GM23338 (cell line): ENCODE measurements around the gene ARL15. TPM values are rescaled to one million over a fixed set of nuclear protein-coding genes. Genes with fewer than 3 reads are reported as not detected.
A peak's percentile ranks its signal among the peaks of the same experiment; 100 is the strongest.

ENCODE experiments used
- ATAC-seq: fragments of 200-7000 bp; cut with Tn5 transposase; 3 replicates; pipeline ENCODE4 v1.9.1; 2020
- DNase-seq: peaks from one replicate; pipeline ENCODE4 v3.0.0-alpha.2; 2015; ENCODE audit warnings: low spot score
- H2AFZ ChIP-seq: fragments of 200-600 bp; sonication (generic); 2 replicates; pipeline ENCODE4 v1.8.0; 2016; ENCODE audit warnings: antibody characterized with exemption, mild to moderate bottlenecking, moderate library complexity
- H3F3A ChIP-seq: fragments of 200-600 bp; sonication (generic); replicated peaks from 2 replicates; pipeline ENCODE4 v1.8.0; 2017; ENCODE audit warnings: antibody characterized with exemption, mixed run types, low read depth
- H3K27ac ChIP-seq: fragments of 200-600 bp; sonication (generic); 2 replicates; pipeline ENCODE4 v1.6.1; 2016; ENCODE audit warnings: low read depth
- H3K27me3 ChIP-seq: fragments of 200-600 bp; sonication (generic); 2 replicates; pipeline ENCODE4 v1.8.0; 2016; ENCODE audit warnings: mild to moderate bottlenecking, mixed run types, moderate library complexity; ENCODE audit not compliant: insufficient read depth
- H3K36me3 ChIP-seq: fragments of 200-600 bp; sonication (generic); 2 replicates; pipeline ENCODE4 v1.8.0; 2016; ENCODE audit warnings: mild to moderate bottlenecking; ENCODE audit not compliant: insufficient read depth
- H3K4me1 ChIP-seq: fragments of 200-600 bp; sonication (generic); 2 replicates; pipeline ENCODE4 v1.8.0; 2016; ENCODE audit warnings: mild to moderate bottlenecking, moderate library complexity; ENCODE audit not compliant: insufficient read depth
- H3K4me2 ChIP-seq: fragments of 200-600 bp; sonication (generic); 2 replicates; pipeline ENCODE4 v1.7.1; 2017; ENCODE audit warnings: mixed run types
- H3K4me3 ChIP-seq: fragments of 200-600 bp; sonication (generic); 2 replicates; pipeline ENCODE4 v1.6.1; 2016; ENCODE audit warnings: mixed run types
- H3K79me2 ChIP-seq: fragments of 200-600 bp; sonication (generic); replicated peaks from 2 replicates; pipeline ENCODE4 v1.8.0; 2017; ENCODE audit warnings: mild to moderate bottlenecking; ENCODE audit not compliant: insufficient read depth
- H3K9me2 ChIP-seq: fragments of 200-600 bp; sonication (generic); 2 replicates; pipeline ENCODE4 v1.8.0; 2017; ENCODE audit not compliant: insufficient read depth
- H4K20me1 ChIP-seq: fragments of 200-600 bp; sonication (generic); replicated peaks from 2 replicates; pipeline ENCODE4 v1.8.0; 2017; ENCODE audit warnings: mild to moderate bottlenecking; ENCODE audit not compliant: insufficient read depth
- H3K27ac Mint-ChIP-seq: 2 replicates; pipeline ENCODE4 v1.8.0; 2020; ENCODE audit warnings: inconsistent platforms, mild to moderate bottlenecking, moderate library complexity, mixed read lengths
- H3K27me3 Mint-ChIP-seq: 3 replicates; pipeline ENCODE4 v1.8.0; 2022; ENCODE audit warnings: low read depth, mild to moderate bottlenecking, moderate library complexity, mixed read lengths, inconsistent platforms; ENCODE audit not compliant: insufficient read depth, poor library complexity
- H3K36me3 Mint-ChIP-seq: 3 replicates; pipeline ENCODE4 v1.8.0; 2021; ENCODE audit warnings: low read depth, mild to moderate bottlenecking, inconsistent platforms, moderate library complexity, mixed read lengths
- H3K4me1 Mint-ChIP-seq: 3 replicates; pipeline ENCODE4 v1.8.0; 2020; ENCODE audit warnings: mild to moderate bottlenecking, inconsistent platforms, mixed read lengths
- H3K4me3 Mint-ChIP-seq: 3 replicates; pipeline ENCODE4 v1.8.0; 2021; ENCODE audit warnings: moderate library complexity, mild to moderate bottlenecking, inconsistent platforms, mixed read lengths
- H3K9me3 Mint-ChIP-seq: 3 replicates; pipeline ENCODE4 v1.8.0; 2020; ENCODE audit warnings: moderate library complexity, mild to moderate bottlenecking, inconsistent platforms, mixed read lengths
- CREB1 ChIP-seq: fragments of 250-450 bp; sonication (Bioruptor Pico); IDR thresholded peaks from 2 replicates; pipeline ENCODE4 v1.5.0; 2020; ENCODE audit warnings: low read depth, mild to moderate bottlenecking, moderate library complexity
- EZH2 ChIP-seq: fragments of 200-600 bp; sonication (generic); IDR thresholded peaks from one replicate; pipeline ENCODE4 v1.8.0; 2017; ENCODE audit warnings: antibody characterized with exemption, mild to moderate bottlenecking, low read depth; ENCODE audit not compliant: unreplicated experiment
- EZH2phosphoT487 ChIP-seq: fragments of 200-600 bp; sonication (generic); IDR thresholded peaks from one replicate; pipeline ENCODE4 v1.8.1; 2018; ENCODE audit warnings: antibody characterized with exemption; ENCODE audit not compliant: unreplicated experiment
- JUNB ChIP-seq: IDR thresholded peaks from one replicate; pipeline ENCODE4 v1.6.1; 2016; ENCODE audit warnings: antibody characterized with exemption; ENCODE audit not compliant: unreplicated experiment
- STAT1 ChIP-seq: IDR thresholded peaks from one replicate; pipeline ENCODE4 v1.6.1; 2016; ENCODE audit warnings: antibody characterized with exemption; ENCODE audit not compliant: unreplicated experiment
- ZNF114 ChIP-seq: fragments of 250-450 bp; sonication (Bioruptor Pico); IDR thresholded peaks from 2 replicates; pipeline ENCODE4 v1.5.0; 2020; ENCODE audit warnings: mild to moderate bottlenecking, moderate library complexity
- ZNF331 ChIP-seq: fragments of 250-450 bp; sonication (Bioruptor Pico); IDR thresholded peaks from 2 replicates; pipeline ENCODE4 v1.5.0; 2020; ENCODE audit warnings: low read depth, mild to moderate bottlenecking, moderate library complexity
- polyA plus RNA-seq: library from polyadenylated mRNA; unstranded; fragments of >200 nt; fragmentation: Nextera tagmentation; extraction: Ambion mirVana; gene quantifications from 2 replicates; pipeline ENCODE4 v1.2.1, GENCODE V29; 2016
- total RNA-seq: library from RNA; depleted of rRNA; stranded (reverse); fragments of >200 nt; shearing (Covaris generic); gene quantifications from 2 replicates; pipeline ENCODE4 v1.2.3, GENCODE V29; 2014
- TF ChIP-seq, protein P1 (sequence below), 2 experiments: fragments of 200-600 bp in 1 of 2; sonication (generic) in 1 of 2; conservative IDR thresholded peaks; 2 replicates each; pipeline versions ENCODE4 v1.5.1 to v1.6.1; 2016 to 2017; ENCODE audit warnings: antibody characterized with exemption in 2 of 2, low read depth in 2 of 2, mild to moderate bottlenecking in 2 of 2, moderate library complexity in 1 of 2
- TF ChIP-seq, protein P2 (sequence below): IDR thresholded peaks from 2 replicates; pipeline ENCODE4 v1.6.1; 2016; ENCODE audit warnings: antibody characterized with exemption
- TF ChIP-seq, protein P3 (sequence below): fragments of 250-450 bp; sonication (Bioruptor Pico); IDR thresholded peaks from 2 replicates; pipeline ENCODE4 v1.5.0; 2020; ENCODE audit warnings: mild to moderate bottlenecking, moderate library complexity

Gene ARL15
- total and polyA plus RNA-seq, 2 experiments from 2014 or later = 13.0 to 54.0 TPM

DNA sequence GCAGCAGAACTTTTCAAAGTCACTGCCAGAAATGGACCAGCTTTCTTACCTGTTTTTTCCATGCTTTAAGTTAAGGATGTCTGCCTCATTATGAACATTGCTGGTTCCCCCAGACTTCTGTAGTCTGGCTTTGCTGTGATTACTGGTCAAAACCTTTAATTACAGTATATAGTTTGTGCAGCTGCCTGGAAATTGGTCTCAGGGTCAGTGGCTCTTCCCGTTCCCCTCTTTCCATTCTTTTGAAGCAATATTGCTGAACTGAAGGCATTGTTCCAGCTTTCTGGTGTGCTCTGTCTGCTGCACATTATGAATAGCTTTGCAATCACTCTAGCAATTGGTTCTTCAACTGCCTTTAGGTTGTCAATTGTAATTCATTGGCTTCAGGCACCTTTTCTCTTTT is 206.5 kb downstream of the ARL15 start (continued):
- TF ChIP-seq, protein P1, sequence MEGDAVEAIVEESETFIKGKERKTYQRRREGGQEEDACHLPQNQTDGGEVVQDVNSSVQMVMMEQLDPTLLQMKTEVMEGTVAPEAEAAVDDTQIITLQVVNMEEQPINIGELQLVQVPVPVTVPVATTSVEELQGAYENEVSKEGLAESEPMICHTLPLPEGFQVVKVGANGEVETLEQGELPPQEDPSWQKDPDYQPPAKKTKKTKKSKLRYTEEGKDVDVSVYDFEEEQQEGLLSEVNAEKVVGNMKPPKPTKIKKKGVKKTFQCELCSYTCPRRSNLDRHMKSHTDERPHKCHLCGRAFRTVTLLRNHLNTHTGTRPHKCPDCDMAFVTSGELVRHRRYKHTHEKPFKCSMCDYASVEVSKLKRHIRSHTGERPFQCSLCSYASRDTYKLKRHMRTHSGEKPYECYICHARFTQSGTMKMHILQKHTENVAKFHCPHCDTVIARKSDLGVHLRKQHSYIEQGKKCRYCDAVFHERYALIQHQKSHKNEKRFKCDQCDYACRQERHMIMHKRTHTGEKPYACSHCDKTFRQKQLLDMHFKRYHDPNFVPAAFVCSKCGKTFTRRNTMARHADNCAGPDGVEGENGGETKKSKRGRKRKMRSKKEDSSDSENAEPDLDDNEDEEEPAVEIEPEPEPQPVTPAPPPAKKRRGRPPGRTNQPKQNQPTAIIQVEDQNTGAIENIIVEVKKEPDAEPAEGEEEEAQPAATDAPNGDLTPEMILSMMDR (conservative IDR thresholded peaks at IDR 0.05; ENCODE audit: low read depth in 2 of 2) = no peak

DNA sequence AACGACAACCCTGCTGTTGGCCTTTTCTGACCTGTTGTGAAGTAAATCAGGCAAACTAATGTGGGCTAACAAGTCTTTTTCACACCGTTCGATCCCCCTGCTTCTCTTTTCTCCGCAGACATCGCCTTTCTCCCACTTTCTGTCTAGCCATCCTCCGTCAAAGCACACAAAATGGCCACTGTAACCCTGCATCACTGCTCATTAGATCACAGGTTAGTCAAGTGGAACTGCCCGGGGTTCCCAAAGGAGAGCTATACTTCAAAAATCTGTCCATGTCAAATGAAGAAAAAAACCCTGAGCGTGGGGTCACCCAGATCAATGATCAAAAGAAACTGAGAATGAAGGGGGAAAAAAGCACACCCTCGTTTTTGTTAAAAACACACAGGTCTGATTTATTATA is 212.1 kb downstream of the ARL15 start:
- Mint-ChIP-seq H3K4me1 (peaks cover 16% of the 10 kb centered on the region; the same call in 2 of the 3 replicates), H3K27me3 (no peaks in the 10 kb centered on the region), H3K4me3 (no peak overlapping the region), H3K27ac (peak overlapping the region; percentile 9; the same call in 1 of the 2 replicates), H3K9me3 (no peaks in the 10 kb centered on the region), H3K36me3 (no peaks in the 10 kb centered on the region)
- H3K4me1 ChIP-seq = peaks cover 10% of the 10 kb centered on the region
- no peaks in the 10 kb centered on the region for H3K79me2 ChIP-seq
- H3K9me2 ChIP-seq = no peaks in the 10 kb centered on the region
- no peak overlapping the region for H3K4me2 ChIP-seq
- no peaks in the 10 kb centered on the region for H3K36me3 ChIP-seq
- no peak overlapping the region for H3K27ac ChIP-seq
- no peak overlapping the region for H3K4me3 ChIP-seq
- no peak for ATAC-seq
- H4K20me1 ChIP-seq = no peaks in the 10 kb centered on the region
- no peaks in the 10 kb centered on the region for H3F3A ChIP-seq
- DNase-seq = peak; percentile 15
- H3K27me3 ChIP-seq = no peaks in the 10 kb centered on the region
- H2AFZ ChIP-seq = no peak overlapping the region
- TF ChIP-seq ZNF331 (CRISPR knock-in tag) (no peak), EZH2 (no peak), STAT1 (no peak), EZH2phosphoT487 (no peak), CREB1 (CRISPR knock-in tag) (no peak), JUNB (no peak), ZNF114 (no peak)
- TF ChIP-seq, protein P1 (conservative IDR thresholded peaks at IDR 0.05; ENCODE audit: low read depth in 2 of 2) = no peak
- TF ChIP-seq, protein P2, sequence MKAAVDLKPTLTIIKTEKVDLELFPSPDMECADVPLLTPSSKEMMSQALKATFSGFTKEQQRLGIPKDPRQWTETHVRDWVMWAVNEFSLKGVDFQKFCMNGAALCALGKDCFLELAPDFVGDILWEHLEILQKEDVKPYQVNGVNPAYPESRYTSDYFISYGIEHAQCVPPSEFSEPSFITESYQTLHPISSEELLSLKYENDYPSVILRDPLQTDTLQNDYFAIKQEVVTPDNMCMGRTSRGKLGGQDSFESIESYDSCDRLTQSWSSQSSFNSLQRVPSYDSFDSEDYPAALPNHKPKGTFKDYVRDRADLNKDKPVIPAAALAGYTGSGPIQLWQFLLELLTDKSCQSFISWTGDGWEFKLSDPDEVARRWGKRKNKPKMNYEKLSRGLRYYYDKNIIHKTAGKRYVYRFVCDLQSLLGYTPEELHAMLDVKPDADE = no peak
- TF ChIP-seq, protein P3, sequence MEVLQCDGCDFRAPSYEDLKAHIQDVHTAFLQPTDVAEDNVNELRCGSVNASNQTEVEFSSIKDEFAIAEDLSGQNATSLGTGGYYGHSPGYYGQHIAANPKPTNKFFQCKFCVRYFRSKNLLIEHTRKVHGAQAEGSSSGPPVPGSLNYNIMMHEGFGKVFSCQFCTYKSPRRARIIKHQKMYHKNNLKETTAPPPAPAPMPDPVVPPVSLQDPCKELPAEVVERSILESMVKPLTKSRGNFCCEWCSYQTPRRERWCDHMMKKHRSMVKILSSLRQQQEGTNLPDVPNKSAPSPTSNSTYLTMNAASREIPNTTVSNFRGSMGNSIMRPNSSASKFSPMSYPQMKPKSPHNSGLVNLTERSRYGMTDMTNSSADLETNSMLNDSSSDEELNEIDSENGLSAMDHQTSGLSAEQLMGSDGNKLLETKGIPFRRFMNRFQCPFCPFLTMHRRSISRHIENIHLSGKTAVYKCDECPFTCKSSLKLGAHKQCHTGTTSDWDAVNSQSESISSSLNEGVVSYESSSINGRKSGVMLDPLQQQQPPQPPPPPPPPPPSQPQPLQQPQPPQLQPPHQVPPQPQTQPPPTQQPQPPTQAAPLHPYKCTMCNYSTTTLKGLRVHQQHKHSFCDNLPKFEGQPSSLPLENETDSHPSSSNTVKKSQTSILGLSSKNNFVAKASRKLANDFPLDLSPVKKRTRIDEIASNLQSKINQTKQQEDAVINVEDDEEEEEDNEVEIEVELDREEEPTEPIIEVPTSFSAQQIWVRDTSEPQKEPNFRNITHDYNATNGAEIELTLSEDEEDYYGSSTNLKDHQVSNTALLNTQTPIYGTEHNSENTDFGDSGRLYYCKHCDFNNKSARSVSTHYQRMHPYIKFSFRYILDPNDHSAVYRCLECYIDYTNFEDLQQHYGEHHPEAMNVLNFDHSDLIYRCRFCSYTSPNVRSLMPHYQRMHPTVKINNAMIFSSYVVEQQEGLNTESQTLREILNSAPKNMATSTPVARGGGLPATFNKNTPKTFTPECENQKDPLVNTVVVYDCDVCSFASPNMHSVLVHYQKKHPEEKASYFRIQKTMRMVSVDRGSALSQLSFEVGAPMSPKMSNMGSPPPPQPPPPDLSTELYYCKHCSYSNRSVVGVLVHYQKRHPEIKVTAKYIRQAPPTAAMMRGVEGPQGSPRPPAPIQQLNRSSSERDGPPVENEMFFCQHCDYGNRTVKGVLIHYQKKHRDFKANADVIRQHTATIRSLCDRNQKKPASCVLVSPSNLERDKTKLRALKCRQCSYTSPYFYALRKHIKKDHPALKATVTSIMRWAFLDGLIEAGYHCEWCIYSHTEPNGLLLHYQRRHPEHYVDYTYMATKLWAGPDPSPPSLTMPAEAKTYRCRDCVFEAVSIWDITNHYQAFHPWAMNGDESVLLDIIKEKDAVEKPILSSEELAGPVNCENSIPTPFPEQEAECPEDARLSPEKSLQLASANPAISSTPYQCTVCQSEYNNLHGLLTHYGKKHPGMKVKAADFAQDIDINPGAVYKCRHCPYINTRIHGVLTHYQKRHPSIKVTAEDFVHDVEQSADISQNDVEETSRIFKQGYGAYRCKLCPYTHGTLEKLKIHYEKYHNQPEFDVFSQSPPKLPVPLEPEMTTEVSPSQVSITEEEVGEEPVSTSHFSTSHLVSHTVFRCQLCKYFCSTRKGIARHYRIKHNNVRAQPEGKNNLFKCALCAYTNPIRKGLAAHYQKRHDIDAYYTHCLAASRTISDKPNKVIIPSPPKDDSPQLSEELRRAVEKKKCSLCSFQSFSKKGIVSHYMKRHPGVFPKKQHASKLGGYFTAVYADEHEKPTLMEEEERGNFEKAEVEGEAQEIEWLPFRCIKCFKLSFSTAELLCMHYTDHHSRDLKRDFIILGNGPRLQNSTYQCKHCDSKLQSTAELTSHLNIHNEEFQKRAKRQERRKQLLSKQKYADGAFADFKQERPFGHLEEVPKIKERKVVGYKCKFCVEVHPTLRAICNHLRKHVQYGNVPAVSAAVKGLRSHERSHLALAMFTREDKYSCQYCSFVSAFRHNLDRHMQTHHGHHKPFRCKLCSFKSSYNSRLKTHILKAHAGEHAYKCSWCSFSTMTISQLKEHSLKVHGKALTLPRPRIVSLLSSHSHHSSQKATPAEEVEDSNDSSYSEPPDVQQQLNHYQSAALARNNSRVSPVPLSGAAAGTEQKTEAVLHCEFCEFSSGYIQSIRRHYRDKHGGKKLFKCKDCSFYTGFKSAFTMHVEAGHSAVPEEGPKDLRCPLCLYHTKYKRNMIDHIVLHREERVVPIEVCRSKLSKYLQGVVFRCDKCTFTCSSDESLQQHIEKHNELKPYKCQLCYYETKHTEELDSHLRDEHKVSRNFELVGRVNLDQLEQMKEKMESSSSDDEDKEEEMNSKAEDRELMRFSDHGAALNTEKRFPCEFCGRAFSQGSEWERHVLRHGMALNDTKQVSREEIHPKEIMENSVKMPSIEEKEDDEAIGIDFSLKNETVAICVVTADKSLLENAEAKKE (CRISPR knock-in tag) = no peak
